Measurements from ENCODE around the gene PROM2. TPM values are rescaled to one million over a fixed set of nuclear protein-coding genes. Genes with fewer than 3 reads are reported as not detected.

PROM2 gene
- total RNA-seq, 2 experiments from 2014 or later, result 0.30 TPM; not detected in 1

GRCh38 chr2:95328358-95329125 is 54.3 kb downstream of the PROM2 start:
- H3K27ac Mint-ChIP-seq, result no peak overlapping the region
- H3K4me1 Mint-ChIP-seq, result no peaks in the 10 kb centered on the region
- DNase-seq, result no peak
- no peaks in the 10 kb centered on the region for H3K27me3 Mint-ChIP-seq
- H3K4me3 Mint-ChIP-seq, result no peak overlapping the region
- H3K36me3 Mint-ChIP-seq, result no peaks in the 10 kb centered on the region
- H3K9me3 Mint-ChIP-seq, result no peaks in the 10 kb centered on the region

- no peaks in the 10 kb centered on the region for H3K9me3 Mint-ChIP-seq
- H3K36me3 Mint-ChIP-seq, result no peaks in the 10 kb centered on the region
- H3K27me3 Mint-ChIP-seq, result no peaks in the 10 kb centered on the region
- H3K4me1 Mint-ChIP-seq, result no peaks in the 10 kb centered on the region
- H3K27ac Mint-ChIP-seq, result no peak overlapping the region
- no peak for DNase-seq
- no peak overlapping the region for H3K4me3 Mint-ChIP-seq
Observed at GRCh38 chr2:95329401-95329800, 55.2 kb downstream of the PROM2 start.

GRCh38 chr2:95329891-95330793 is 55.9 kb downstream of the PROM2 start:
- Mint-ChIP-seq H3K4me3 (no peak overlapping the region), H3K36me3 (no peaks in the 10 kb centered on the region), H3K27ac (no peak overlapping the region), H3K27me3 (no peaks in the 10 kb centered on the region), H3K9me3 (no peaks in the 10 kb centered on the region), H3K4me1 (no peaks in the 10 kb centered on the region)
- DNase-seq, result no peak

GRCh38 chr2:95330794-95331338 is 56.6 kb downstream of the PROM2 start:
- no peaks in the 10 kb centered on the region for H3K9me3 Mint-ChIP-seq
- no peaks in the 10 kb centered on the region for H3K4me1 Mint-ChIP-seq
- no peak overlapping the region for H3K4me3 Mint-ChIP-seq
- no peaks in the 10 kb centered on the region for H3K27me3 Mint-ChIP-seq
- no peak overlapping the region for H3K27ac Mint-ChIP-seq
- no peak for DNase-seq
- H3K36me3 Mint-ChIP-seq, result no peaks in the 10 kb centered on the region

- H3K27me3 Mint-ChIP-seq, result no peaks in the 10 kb centered on the region
- no peak overlapping the region for H3K4me3 Mint-ChIP-seq
- no peak for DNase-seq
- no peak overlapping the region for H3K27ac Mint-ChIP-seq
- H3K9me3 Mint-ChIP-seq, result no peaks in the 10 kb centered on the region
- H3K4me1 Mint-ChIP-seq, result no peaks in the 10 kb centered on the region
- H3K36me3 Mint-ChIP-seq, result no peaks in the 10 kb centered on the region
Observed at GRCh38 chr2:95331606-95332005, 57.4 kb downstream of the PROM2 start.

GRCh38 chr2:95332036-95332435 is 57.8 kb downstream of the PROM2 start:
- Mint-ChIP-seq H3K27me3 (no peaks in the 10 kb centered on the region), H3K27ac (no peak overlapping the region), H3K4me3 (no peak overlapping the region), H3K4me1 (no peaks in the 10 kb centered on the region), H3K36me3 (no peaks in the 10 kb centered on the region), H3K9me3 (no peaks in the 10 kb centered on the region)
- DNase-seq, result no peak

- Mint-ChIP-seq H3K27me3 (no peaks in the 10 kb centered on the region), H3K4me1 (no peaks in the 10 kb centered on the region), H3K36me3 (no peaks in the 10 kb centered on the region), H3K27ac (no peak overlapping the region), H3K9me3 (no peaks in the 10 kb centered on the region), H3K4me3 (no peak overlapping the region)
- no peak for DNase-seq
Observed at GRCh38 chr2:95333056-95333455, 58.8 kb downstream of the PROM2 start.

- Mint-ChIP-seq H3K27ac (no peak overlapping the region), H3K27me3 (no peaks in the 10 kb centered on the region), H3K4me3 (no peak overlapping the region), H3K4me1 (no peaks in the 10 kb centered on the region), H3K9me3 (no peaks in the 10 kb centered on the region), H3K36me3 (no peaks in the 10 kb centered on the region)
- no peak for DNase-seq
Observed at GRCh38 chr2:95333888-95334338, 59.7 kb downstream of the PROM2 start.

- no peaks in the 10 kb centered on the region for H3K27me3 Mint-ChIP-seq
- no peak overlapping the region for H3K27ac Mint-ChIP-seq
- H3K9me3 Mint-ChIP-seq, result no peaks in the 10 kb centered on the region
- H3K4me3 Mint-ChIP-seq, result no peak overlapping the region
- H3K36me3 Mint-ChIP-seq, result no peaks in the 10 kb centered on the region
- H3K4me1 Mint-ChIP-seq, result no peaks in the 10 kb centered on the region
- DNase-seq, result no peak
Observed at GRCh38 chr2:95334916-95335641, 60.8 kb downstream of the PROM2 start.

GRCh38 chr2:95336406-95336805 is 62.2 kb downstream of the PROM2 start:
- no peaks in the 10 kb centered on the region for H3K9me3 Mint-ChIP-seq
- no peak overlapping the region for H3K4me3 Mint-ChIP-seq
- no peaks in the 10 kb centered on the region for H3K4me1 Mint-ChIP-seq
- no peaks in the 10 kb centered on the region for H3K36me3 Mint-ChIP-seq
- H3K27ac Mint-ChIP-seq, result no peak overlapping the region
- no peaks in the 10 kb centered on the region for H3K27me3 Mint-ChIP-seq
- DNase-seq, result no peak

- Mint-ChIP-seq H3K4me3 (no peak overlapping the region), H3K9me3 (no peaks in the 10 kb centered on the region), H3K4me1 (no peaks in the 10 kb centered on the region), H3K27ac (no peak overlapping the region), H3K27me3 (peaks cover 9% of the 10 kb centered on the region), H3K36me3 (no peaks in the 10 kb centered on the region)
- no peak for DNase-seq
Observed at GRCh38 chr2:95337829-95338228, 63.6 kb downstream of the PROM2 start.

Other genes starting within 250 kb of the PROM2 start
- 10 to 100 TPM; 50.8 to 52.9 TPM for gene MAL, start 248.7 kb upstream of the PROM2 start, total RNA-seq
- gene MRPS5, start 152.6 kb upstream of the PROM2 start, total RNA-seq, result 10 to 100 TPM; 83.8 to 84.8 TPM
- 1 to 10 TPM; 7.1 to 8.6 TPM for gene ZNF514, start 114.6 kb upstream of the PROM2 start, total RNA-seq
- gene ZNF2, start 108.6 kb upstream of the PROM2 start, total RNA-seq, result 1 to 10 TPM; 2.8 to 2.9 TPM
- 1 to 10 TPM; 3.1 to 3.3 TPM for gene ZNF892, start 66.9 kb upstream of the PROM2 start, total RNA-seq
- gene KCNIP3, start 22.9 kb downstream of the PROM2 start, total RNA-seq, result not detected
- 10 to 100 TPM; 33.2 to 33.6 TPM for gene FAHD2A, start 128.3 kb downstream of the PROM2 start, total RNA-seq
- gene TRIM43B, start 210.3 kb downstream of the PROM2 start, total RNA-seq, result not detected